ENCODE data around the gene UBTD2.
"Not testable (repeated sequence)": the region's sequence is repeated elsewhere in the genome, so short reads cannot be mapped to it uniquely, and the experiment has no call there.

The UBTD2 gene

DNA sequence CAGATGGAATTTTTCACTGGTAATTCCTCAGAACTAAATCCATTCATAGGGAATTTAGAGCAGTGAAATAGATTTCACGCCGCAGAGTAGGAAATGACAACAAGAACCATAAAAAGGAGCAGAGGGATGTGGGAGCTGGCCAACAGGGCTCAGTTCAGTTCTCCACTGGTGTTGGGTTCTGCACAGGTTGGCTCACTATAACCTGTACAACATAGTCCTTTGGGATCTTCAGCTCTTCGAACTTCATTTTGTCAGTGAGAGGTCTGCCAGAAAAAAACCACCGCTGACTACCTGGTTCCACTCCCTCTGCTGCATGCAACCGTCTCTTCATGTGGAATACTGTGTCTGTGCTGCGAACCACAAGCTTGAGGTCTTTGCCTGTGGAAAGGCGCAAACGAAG is 71.9 kb downstream of the UBTD2 start:
- no peak for TF ChIP-seq ZNF274 (IDR thresholded peaks at IDR 0.05; ENCODE audit: low read depth, low read length)

DNA sequence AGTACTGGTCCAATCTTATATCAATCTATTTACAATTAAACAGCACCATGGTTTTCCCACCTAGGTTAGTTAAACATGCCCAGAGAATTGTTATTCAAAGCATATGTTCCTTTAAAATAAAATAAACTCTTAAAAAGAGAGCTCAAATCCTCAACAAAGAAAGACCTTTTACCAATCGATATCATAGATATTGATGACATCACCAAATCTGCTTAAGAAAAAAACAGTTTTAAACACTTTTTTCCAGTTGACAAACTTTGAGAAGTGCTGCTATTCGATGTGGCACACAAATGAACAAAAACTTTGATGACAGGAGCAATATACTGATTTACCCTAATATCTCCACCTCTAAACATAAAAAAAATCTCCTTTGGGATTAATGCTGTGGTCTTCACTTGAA is 73.8 kb downstream of the UBTD2 start:
- TF ChIP-seq ZNF274 (IDR thresholded peaks at IDR 0.05; ENCODE audit: low read depth, low read length): no peak
- H3K4me3 ChIP-seq (ENCODE audit: low read length): no peak overlapping the region

More for the DNA sequence above, 71.9 kb downstream of the UBTD2 start:
- no peak overlapping the region for H3K4me3 ChIP-seq (ENCODE audit: low read length)

DNA sequence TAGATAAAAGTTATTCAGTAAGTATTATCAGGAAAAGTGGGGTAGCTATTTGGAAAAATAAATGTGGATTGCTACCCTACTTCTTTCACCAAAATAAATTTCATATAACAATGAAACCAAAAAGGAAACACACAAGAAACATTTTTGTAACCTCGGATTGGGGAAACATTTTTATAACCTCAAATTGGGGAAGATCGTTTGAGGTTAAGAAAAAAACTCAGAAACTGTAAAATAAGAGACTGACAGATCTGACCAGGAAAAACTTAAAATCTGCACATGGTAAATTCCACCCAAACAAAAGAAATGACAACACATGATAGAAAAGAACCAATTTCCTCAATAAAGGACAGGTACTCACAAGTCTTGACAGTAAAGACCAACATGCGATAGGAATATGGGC is 76.1 kb downstream of the UBTD2 start:
- H3K4me3 ChIP-seq (ENCODE audit: low read length): no peak overlapping the region
- no peak for TF ChIP-seq ZNF274 (IDR thresholded peaks at IDR 0.05; ENCODE audit: low read depth, low read length)

DNA sequence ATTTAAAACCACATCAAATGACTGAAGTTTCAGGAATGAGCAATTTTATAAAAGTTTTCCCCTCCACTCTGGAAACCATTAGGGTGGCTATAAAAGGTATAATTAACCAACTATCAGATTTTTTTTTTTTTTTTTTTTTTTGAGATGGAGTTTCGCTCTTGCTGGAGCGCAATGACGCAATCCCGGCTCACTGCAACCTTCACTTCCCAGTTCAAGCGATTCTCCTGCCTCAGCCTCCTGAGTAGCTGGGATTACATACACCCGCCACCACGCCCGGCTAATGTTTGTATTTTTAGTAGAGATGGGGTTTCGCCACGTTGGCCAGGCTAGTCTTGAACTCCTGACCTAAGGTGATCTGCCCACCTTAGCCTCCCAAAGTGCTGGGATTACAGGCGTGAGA is 77.6 kb downstream of the UBTD2 start:
- H3K4me3 ChIP-seq (ENCODE audit: low read length): not testable (repeated sequence)

DNA sequence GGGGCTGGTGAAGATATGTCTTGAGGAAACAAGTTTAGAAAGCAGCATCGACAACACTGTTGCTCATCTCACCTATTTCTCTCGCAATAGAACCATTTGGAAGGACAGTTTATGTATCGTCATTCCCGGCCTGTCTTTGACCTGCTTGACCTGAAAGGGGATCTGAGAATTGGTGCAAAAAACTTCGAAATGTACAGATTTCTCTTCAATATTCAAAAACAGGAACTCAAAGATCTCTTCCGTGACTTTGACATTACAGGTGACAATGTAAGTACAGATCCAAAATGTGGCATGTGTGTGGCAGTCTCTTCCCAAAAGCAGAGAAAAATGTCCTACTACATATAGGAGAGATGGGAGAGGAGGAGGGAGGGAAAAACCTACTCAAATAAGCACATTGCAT is 83.1 kb downstream of the UBTD2 start:
- TF ChIP-seq ZNF274 (IDR thresholded peaks at IDR 0.05; ENCODE audit: low read depth, low read length): no peak
- H3K4me3 ChIP-seq (ENCODE audit: low read length): no peak overlapping the region

DNA sequence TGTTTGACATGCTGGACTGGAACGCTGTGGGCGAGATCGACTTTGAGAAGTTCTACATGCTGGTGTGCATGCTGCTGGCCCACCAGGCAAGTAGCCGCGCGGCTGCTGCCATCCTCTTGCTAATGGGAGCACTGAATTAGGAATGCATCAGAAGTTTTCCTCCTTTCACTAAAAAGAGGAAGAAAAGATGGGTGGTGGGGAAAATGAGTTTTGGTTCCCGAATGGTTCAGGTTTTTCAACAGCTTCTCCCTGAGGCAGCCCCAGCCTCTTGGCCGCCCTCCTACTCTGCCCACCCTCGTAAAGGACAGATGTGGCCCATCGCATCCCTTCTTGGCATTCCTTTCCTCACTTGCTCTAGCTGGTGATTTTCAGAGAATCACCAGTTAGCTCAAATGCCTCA is 84.1 kb downstream of the UBTD2 start:
- no peak overlapping the region for H3K4me3 ChIP-seq (ENCODE audit: low read length)
- no peak for TF ChIP-seq ZNF274 (IDR thresholded peaks at IDR 0.05; ENCODE audit: low read depth, low read length)

DNA sequence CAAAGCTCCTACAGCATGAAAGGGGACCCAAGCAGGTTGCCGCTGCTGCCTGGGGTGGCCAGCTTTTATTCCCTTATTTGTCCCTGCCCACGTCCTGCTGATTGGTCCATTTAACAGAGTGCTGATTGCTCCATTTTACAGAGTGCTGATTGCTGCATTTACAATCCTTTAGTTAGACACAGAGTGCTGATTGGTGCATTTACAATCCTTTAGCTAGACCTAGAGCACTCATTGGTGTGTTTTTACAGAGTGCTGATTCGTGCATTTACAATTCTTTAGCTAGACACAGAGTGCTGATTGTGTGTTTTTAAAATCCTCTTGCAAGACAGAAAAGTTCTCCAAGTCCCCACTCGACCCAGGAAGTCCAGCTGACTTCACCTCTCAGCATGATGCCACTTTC is 85.8 kb downstream of the UBTD2 start:
- H3K4me3 ChIP-seq (ENCODE audit: low read length): not testable (repeated sequence)

DNA sequence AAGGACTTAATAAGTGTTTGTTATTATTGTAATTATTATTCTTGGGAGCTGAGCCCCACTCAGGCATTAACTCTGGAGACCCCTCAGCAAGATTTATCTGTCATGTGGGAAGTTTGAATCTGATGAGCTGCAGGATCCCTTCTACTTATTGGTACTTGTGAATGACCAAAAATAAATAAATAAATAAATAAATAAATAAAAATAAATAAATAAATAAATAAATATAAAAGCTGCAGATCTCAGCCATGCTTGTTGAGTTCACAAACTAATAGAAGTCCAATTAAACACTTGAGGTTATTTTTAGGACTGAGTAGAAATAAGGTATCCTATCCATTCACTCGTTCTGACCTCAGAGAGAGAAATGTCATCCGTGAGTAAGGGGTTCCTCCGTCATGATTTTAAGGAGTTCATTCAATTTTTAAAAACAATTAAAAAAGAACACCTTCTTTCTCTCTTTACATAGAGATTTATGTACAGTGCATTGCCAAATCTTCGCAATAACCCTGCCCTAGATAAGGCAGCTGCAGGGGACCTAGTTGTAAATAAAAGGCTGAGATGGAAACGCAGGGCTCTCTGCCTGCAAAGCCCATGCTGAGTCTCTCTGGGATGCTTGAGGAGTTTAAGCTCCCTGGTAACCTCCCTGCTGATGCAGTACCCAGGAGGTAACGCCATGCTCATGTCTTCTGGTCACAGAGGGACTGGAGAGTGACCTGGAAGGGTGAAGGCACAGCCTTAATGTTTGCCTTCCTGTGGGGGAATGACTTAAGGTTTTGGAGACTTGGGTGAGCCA is 88.4 kb downstream of the UBTD2 start:
- no peak for TF ChIP-seq ZNF274 (IDR thresholded peaks at IDR 0.05; ENCODE audit: low read depth, low read length)
- no peak overlapping the region for H3K4me3 ChIP-seq (ENCODE audit: low read length)

DNA sequence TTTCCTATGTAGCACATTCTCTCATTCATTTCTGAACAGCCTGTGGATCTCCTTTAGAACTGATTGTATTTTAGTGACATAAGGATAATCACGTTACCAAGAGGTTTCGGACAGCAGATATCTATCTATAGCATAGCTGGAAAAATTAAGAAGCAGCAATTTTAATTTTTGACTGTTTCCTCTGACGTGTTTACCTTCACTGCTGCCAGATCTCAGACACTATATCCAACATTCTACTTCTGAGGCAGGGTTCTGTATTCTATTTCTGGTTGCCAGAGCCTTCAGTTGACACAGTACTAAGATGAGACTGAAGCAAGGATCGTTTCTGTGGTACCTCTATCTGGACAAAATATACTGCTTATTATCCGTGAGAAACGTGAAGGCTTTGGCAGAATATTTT is 89.7 kb downstream of the UBTD2 start, which contains the start of gene EFCAB9:
EFCAB9 (plus strand) TSS at position 301 of the 400 bp plus-strand sequence; CDS start at position 302, 1 bp downstream.
- H3K4me3 ChIP-seq (ENCODE audit: low read length): no peak within 1 kb of the TSS
- no peak for TF ChIP-seq ZNF274 (IDR thresholded peaks at IDR 0.05; ENCODE audit: low read depth, low read length)

DNA sequence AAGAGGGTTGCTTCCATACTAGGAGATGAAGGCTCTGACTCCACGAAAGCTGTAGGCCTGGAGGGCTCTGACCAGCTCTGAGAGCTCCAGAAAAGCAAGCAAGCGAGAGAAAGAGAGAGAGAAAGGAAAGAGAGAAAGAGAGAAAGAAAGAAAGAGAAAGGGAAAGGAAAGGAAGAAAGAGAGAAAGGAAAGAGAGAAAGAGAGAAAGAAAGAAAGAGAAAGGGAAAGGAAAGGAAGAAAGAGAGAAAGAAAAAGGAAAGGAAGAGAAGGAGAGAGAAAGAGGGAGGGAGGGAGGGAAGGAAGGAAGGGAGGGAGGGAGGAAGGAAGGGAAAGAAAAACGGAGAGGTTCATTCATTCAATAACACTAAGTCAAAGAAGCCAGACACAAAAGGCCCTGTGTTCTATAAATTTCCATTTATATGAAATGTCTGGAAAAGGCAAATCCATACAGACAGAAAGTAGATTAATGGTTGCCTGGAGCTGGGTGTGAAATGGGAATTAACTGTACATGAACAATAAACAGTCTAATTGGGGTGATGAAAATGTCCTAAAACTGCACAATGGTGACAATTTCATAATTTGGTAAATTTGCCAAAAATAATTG is 93.8 kb downstream of the UBTD2 start:
- TF ChIP-seq ZNF274 (IDR thresholded peaks at IDR 0.05; ENCODE audit: low read depth, low read length): no peak
- no peak overlapping the region for H3K4me3 ChIP-seq (ENCODE audit: low read length)

DNA sequence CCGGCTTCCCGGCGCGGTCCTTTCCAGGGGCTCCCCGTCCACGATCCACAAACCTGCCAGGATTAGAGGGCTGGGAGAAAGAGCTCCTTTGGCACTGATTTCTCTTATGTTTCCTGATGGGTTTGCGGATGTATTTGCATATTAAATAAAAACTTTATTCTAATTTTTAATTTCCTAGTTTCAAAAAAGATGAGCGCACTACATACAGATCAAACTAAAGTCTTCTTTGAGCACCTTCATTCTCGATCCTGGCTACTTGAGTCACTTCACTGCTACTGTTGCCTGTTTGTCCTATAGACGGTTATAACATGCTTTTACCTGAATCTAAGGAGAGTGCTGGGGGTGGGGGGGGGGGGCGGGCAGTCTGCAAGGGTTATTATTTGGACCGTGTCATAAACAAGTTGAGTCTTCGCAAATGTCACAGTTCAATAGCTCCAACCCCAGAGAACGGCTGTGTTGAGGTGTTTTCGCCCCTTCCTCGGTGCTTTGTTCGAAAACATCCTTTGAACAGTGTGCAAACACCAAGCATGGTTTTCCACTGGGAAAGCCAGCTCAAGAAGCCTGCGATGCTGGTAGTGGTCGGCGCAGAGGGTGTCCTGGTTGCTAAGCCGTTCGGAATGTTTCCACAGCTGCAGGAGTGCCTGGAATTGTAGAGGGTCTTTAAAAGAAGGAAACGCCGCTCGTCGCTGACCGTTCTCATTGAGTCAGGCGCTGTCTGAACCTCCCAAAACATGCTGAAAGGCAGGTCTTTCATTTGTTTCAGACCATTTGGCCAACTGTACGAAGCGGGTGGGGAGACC is 94.5 kb downstream of the UBTD2 start:
- H3K4me3 ChIP-seq (ENCODE audit: low read length): peak overlapping the region; percentile 78; the same call in 1 of the 2 replicates
- no peak for TF ChIP-seq ZNF274 (IDR thresholded peaks at IDR 0.05; ENCODE audit: low read depth, low read length)

DNA sequence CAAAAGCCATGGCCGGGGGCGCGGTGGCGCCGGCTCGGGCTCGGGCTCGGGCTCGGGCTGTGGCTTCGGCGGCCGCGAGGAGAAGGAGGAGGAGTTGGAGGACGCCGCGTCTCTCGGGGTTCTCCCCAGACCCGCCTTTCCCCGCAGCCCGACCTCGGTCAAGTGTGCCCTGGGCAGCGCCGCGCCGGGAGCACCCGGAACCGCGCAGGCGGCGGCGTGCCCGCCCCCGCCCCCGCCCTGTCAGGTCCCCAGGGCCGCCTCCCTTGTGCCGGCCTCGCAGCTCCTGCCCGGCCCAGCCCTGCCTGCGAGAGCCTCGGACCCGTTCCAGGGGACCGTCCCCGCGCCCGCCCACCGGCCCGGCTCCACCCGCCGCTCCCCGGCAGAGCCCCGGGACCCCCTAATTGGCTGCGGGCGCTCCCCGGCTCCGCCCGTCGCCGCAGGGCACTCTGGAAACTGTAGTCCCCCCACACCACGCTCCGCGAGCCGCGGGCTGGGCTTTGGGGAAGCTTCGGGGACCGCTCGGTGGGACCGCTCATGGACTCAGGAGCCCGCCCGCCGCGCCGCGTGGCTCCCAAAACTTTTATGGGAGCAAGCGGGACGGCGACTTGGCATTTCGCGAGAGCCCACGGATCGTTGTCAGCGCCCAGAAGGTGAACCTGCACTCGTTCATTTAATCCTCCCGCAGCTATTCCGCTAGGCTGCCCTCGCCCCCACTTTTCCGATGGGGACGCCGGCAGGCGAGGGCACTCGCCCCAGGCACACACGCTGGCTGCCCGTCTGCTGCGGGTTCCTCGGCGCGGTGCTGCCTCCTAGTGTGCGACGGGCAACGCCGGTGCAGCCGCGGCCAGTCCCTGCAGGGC is 95.3 kb downstream of the UBTD2 start, which contains the start of gene STK10:
STK10 (minus strand) TSS at position 192 of the 860 bp plus-strand sequence; CDS start at position 10, 182 bp downstream.
- TF ChIP-seq ZNF274 (IDR thresholded peaks at IDR 0.05; ENCODE audit: low read depth, low read length): no peak
- peak within 1 kb of the TSS; percentile 78 for H3K4me3 ChIP-seq (ENCODE audit: low read length)

DNA sequence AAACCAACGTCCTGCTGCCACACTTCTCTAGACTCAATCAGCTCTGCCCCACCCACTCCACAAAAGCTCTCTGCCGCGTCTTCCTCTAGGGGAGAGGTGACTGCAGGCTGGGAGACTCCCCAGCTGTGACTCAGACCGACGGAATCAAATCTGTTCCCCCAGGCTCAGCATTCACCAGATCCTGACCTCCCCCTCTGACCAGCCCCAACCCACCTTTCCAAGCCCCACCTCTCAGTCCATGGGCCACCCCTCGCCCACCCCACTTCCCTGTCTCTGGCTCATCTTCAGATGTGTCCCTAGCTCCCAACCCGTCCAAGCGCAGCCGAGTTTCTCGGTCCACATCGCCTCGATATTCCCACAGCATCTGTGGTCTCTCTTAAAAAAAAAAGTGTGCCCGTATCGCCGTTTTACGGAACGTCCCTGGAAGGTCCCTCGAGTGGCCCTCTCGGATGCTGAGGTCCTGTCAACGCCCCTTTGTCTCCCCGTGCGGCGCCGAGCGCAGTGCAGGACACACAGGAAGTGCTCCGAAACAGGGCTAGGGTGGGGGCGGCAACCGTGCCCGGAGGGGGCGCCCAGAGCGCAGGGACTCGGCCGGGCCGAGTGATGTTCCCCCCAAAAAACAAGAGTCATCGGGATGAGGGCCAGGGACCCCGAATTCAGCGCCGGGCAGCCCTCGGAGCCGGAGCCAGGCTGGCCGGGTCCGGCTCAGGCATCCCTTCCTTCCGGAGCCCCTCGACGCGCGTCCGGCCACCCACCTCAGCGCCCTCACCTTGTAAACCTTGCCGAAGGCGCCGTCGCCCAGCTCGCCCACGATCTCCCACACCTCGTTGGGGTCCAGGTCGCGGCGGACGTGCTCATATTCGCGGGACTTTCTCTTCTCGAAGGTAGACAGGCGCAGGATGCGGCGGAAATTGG is 96.2 kb downstream of the UBTD2 start:
- no peak for TF ChIP-seq ZNF274 (IDR thresholded peaks at IDR 0.05; ENCODE audit: low read depth, low read length)
- H3K4me3 ChIP-seq (ENCODE audit: low read length): peak overlapping the region; percentile 76

Data from GM08714 (cell line).